Stimulated activated naive CD8-positive, alpha-beta T cell treated with anti-CD3 and anti-CD28 coated beads, Interleukin-15, Interleukin-2, amounts not matched to agents 100 U/mL and 50 U/mL, for 24 hours (primary cell): ENCODE measurements around the gene RNF208.

ENCODE experiments used
- ATAC-seq: fragments of 150-1000 bp; cut with Tn5 transposase; one replicate; pipeline ENCODE4 v1.10.0; 2021
- DNase-seq: peaks from one replicate; pipeline ENCODE4 v3.0.0; 2021

The RNF208 gene

DNA sequence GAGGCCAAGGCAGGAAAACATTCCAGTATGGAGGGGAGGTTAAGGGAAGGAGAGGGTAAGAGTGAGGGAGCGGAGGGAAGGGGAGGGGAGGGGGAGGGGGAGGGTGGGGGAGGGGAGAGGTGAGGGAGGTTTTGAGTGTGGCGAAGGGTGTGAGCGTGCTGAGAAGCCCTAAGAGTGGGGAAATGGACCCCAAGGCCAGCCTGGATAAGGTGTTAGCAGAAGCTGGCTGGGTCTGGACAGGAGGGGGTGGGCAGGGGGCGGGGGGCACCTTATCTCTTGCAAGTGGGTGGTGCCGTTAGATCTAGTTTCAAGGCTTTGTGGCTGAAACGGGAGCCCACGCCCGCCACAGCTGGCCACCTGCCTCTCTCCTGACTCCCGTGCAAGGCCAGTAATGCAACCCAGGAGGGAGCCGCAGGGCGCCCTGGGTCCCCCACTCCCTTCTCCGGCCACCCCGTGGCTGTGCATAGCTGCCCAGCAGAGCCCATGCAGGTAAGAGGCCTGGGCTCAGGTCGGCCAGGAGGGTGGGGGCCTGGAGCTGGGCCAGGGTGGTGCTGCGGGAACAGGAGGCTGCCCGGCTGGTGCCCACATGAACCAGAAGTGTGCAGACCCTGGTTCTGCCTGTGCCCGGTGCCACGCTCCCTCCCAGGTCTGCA lies 5.9 kb upstream of the RNF208 start:
- no peak for DNase-seq
- ATAC-seq = no peak

DNA sequence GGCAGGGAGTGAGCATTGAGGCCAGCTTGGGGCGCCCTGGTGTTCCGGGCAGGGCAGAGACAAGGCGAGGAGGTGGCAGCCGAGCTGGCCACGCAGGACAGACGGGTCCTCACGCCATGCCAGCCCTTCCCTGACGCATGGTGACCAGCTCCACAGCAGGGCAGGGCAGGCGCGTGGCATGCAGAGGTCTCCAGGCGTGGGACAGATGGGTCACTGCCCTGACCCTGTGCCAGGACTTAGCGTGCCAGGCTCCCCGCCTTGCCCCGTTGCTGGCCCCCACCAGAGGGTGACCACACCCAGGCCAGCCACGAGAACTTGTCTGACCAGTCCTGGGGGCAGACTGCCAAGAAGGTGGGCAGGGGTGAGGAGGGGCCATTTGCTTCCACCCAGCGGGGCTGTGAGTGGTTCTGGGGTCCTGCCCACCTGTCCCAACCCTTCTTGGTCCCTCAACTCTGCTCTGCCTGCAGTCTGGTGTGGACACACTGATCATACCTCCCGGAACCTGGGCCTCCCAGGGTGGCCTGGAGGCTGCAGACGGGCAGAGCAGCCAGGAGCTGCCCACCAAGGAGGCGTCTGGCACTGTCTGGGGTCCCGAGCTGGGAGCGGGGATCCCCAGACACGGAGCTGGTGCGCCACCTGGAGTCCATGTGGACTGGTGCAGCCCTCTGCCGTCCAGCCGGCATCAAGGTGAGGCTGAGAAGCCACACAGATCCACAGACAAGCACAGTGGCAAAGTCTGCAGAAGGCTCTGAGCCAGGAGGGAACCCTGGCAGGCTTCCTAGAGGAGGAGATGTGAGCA lies 5.2 kb upstream of the RNF208 start, which contains the start of gene RNF224:
RNF224 (plus strand) TSS at position 449 of the 799 bp plus-strand sequence. CDS start 834 bp downstream, outside the sequence.
- ATAC-seq (peak; percentile 55), DNase-seq (peak; percentile 89)

DNA sequence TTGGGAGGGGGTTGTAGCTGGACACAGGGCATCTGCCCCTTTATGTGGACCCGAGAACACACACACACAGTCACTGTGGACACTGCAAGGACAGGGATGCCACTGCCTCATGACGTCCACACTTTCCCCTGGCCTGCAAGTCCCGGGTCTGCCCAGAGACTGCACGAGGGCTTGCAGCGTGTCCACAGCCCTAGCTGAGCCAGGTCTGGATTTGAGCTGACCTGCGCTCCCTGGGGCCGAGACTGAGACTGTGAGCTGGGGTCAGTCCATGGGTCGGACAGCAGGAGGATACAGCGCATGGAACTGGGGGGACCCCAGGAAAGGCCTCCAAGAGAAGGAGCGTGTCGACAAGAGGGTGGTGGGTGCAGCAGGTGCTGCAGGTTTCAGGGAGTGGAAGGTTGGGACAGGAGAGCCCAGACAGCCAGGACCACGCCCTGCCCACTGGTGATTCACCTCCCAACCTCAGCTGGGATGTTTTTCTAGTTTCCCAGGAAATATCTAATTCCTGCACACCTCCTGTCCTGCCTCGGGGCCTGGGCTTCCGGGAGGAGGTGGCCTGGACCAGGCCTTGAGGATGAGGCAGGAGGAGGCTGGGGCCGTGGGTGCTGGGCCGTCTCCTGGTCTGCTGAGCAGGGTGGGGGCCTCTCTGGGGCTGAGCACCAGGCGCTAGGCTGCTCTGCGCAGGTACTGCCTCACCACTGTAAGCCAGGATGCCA lies 4.5 kb upstream of the RNF208 start:
- ATAC-seq (no peak), DNase-seq (no peak)

DNA sequence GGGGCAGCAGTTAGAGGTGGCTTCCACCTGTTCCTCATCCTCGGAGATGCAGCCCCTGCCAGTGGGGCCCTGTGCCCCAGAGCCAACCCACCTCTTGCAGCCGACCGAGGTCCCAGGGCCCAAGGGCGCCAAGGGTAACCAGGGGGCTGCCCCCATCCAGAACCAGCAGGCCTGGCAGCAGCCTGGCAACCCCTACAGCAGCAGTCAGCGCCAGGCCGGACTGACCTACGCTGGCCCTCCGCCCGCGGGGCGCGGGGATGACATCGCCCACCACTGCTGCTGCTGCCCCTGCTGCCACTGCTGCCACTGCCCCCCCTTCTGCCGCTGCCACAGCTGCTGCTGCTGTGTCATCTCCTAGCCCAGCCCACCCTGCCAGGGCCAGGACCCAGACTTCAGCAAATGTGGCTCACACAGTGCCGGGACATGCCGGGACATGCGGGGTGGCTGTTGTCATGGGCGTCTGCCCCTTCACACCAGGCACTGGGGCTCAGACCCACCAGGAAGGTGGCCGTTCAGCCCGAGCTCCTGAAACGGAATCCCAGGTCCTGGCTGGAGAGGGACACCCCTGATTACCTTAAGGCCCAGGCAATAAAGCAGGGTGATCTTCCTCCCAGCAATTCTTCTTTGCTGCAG lies 3.8 kb upstream of the RNF208 start:
- no peak for ATAC-seq

DNA sequence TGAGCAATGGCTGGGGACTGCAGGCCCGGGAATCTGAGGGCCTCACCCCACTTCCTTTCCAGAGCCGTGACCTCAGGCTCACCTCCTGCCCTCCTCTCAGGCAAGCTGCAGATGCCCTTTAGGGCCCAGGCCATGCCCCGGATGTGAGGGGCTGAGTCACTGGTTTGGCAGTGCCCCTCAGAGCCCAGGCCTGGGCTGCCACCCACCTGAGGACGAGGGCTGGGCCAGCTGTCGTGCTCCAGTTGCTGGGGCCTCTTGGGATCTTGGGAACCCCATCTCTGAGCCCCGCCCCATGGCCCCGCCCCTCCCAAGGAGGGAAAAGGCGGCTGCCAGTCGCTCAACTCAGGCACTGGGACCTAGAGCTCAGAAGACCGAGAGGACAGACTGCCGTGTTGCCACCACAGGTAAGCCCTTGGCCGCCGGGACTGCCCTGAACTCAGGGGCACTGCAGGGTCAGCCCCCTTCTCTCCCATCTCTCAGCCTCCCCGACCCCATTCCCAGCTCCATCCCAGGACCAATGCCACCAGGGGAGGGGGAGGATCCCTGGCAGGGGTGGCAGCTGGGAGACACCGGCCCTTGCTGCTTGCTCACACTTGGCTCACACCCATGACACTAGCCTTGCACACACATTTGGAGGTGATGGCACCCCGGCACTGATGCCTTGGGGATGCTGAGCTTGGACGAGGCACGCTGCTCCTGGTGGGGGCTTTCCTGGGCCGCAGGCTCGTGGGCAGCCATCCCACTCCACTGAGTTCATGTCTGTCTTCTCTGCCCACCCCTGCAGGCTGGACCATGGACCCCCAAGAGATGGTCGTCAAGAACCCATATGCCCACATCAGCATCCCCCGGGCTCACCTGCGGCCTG lies 3.0 kb upstream of the RNF208 start, which contains the start of gene CYSRT1:
CYSRT1 (plus strand) TSS at position 345 of the 865 bp plus-strand sequence; CDS start at position 793, 448 bp downstream.
- peak; percentile 55 for DNase-seq
- peak; percentile 8 for ATAC-seq

More for the DNA sequence above, 3.8 kb upstream of the RNF208 start:
- no peak for DNase-seq

DNA sequence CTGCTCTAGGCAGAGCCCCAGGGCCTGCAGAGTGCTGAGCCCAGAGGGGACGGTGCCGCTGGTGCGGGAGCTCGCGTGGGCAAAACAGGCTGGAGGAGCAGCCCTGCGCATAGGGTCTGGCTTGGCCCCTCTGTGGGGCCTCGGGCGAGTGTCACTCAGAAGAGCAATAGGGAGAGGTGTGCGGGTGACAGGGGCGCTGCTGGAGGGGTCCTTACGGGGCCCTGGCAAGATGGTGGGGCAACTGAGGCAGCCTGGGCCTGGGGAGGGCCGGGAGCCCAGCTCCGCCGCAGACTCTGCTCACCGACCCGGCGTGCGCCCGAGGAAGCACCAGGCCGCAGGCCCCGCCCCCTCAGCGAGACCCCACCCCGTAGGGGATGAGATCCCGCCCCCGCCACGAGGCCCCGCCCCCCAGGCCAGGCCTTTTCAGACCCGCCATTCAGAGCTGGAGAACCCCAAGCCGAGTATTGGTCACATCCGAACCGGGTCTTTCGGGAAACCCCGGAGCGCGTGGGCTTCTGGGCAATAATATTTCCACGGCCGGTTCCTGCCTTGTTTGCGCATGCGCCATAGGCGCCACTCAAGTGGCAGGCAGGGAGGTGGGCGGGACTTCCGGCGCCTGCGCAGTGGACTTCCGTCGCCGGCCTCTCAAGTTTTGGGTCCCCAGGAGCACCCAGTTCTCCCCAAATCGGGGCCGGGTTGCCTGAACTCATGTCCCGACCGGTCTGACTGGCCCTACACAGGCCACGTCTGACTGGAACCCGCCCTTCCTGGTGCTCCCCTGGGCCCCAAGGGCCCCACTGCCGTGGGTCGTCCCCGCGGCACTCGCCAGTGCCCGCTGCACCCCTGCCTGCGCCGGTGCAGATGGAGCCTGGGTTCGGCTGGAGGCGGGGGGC lies 1.3 kb upstream of the RNF208 start:
- ATAC-seq (peak; percentile 85), DNase-seq (peak; percentile 97)

DNA sequence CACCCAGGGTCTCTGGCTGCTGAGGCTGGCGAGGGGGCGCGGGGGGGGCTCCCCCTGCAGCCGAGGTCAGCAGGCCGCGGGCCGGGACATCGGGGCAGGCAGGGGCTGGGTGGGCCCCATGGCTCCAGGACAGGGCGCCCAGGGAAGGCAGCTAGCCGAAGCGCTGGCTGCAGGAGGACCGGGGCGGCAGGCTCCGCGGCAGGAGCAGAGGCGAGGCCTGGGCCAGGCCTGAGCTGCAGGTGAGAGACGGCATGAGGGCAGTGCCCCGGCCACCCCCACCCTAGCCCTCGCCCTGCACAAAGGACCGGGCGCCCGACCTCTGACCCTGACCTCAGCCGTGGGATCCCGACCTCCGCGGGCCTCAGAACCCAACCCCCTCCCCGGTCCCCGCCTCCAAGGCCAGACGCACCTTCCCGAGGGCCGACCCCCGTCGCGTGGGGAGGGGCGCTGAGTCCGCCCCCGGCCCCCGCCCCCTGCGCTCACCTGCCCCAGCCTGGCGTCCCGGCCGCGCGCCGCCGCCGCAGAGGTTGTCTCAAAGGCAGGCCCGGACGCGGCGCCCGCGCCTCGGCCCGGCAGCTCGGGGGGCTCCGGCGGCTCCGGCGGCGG lies 431 bp downstream of the RNF208 start:
- DNase-seq = no peak
- no peak for ATAC-seq

DNA sequence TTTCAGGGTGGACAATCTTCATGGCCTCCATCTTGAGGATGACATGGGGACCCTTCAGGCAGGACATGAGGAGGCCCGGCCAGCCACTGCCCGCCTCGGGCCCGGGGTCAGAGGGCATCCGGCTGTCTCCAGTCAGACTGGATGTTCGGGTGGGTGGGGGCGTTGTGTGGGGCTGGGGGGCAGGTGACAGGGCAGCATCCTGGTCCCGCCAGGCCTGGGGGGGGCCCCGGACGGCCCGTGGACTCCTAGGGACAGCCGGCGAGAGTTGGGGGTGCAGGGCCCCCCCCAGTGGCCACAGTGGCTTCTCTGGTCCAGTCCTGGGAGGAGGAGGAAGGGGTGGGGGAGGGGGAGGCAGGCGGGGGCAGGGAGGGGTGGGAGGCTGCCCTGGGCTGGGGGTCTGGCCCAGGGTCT lies 940 bp downstream of the RNF208 start:
- no peak for DNase-seq
- ATAC-seq = no peak

DNA sequence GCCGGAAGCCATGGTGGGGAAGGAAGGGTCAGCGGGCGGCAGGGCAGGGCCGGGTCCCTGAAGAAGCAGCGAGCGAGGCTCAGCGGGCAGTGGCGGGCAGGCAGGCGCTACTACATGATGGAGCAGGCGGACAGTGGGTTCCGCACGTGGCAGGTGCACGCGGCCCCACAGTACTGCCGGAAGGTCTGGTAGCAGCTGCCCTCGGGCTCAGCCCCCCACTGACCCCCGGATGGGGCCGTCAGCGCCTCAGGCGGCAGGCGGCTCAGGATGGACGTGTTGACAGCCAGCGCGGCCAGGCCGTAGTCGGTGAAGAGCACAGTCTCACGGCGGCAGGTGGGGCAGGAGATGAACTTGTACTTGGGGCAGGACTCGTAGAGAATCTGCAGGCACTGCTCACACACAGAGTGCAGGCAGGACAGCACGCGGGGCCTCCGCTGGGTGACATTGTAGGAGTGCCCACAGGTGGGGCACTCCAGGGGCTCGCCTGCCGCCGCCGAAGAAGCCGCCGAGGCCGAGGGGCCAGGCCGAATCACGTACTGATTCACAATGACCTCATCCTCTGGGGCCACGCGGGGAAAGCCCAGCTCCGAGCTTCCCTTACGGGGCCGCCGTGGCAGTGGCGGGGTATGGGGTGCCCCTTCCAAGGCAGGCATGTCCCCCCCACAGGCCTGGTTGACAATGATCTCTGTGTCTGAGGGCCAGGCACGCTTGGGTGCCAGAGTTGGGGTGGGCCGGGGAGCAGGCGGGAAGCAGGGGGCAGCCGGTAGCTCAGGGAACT lies 1.5 kb downstream of the RNF208 start:
- ATAC-seq = no peak

DNA sequence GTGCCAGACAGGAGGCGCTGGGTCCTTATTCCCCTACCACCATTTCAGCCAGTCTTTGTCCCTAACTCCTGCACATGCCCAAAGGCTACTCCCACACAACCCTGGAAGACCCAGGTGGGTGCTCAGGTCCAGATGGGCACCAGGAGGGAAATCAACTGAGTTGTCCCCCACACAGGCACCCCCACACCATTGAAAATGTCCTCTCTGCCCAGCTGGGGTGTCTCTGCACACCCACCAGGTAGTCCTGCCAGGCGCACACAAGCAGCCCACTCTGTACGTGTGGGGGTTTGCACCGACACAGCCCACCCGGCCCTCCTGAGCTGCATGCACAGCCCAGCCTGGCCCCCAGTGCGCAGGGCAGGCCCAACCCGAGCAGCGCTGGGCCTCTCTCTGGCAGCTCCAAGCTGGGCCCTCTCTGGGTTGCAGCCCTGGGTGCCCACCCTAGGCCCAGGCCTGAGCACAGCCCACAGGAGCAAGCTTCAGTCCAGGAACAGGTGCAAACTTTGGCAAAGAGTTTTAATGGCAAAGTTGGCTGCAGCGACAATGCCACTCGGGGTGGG lies 2.2 kb downstream of the RNF208 start:
- DNase-seq (no peak), ATAC-seq (no peak)

More for the DNA sequence above, 1.5 kb downstream of the RNF208 start:
- DNase-seq = no peak

DNA sequence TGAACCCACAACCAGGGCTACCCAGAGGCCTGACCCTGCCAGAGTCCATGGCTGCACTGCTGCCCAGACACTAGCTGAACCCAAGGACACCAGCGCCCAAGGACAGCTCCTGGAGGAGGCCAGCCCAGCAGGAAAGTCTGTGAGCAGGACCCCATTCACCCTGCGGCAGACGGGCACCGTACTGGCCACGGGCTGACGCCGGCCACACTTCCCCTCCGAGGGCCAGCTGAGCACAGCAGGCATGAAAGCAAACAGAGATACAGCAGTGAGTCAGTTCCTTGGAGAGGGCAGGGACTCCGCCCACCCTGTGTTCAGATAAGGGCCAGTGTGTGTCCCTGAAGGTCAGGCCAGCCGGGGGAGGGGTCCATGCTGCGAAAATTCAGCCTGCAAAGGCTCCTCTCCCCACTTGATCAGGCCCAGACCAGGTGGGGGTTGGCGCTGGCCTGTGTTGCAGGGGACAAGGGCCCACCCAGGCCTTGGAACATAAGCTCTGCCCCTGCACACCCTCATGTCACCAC lies 3.2 kb downstream of the RNF208 start:
- no peak for DNase-seq
- ATAC-seq = no peak

DNA sequence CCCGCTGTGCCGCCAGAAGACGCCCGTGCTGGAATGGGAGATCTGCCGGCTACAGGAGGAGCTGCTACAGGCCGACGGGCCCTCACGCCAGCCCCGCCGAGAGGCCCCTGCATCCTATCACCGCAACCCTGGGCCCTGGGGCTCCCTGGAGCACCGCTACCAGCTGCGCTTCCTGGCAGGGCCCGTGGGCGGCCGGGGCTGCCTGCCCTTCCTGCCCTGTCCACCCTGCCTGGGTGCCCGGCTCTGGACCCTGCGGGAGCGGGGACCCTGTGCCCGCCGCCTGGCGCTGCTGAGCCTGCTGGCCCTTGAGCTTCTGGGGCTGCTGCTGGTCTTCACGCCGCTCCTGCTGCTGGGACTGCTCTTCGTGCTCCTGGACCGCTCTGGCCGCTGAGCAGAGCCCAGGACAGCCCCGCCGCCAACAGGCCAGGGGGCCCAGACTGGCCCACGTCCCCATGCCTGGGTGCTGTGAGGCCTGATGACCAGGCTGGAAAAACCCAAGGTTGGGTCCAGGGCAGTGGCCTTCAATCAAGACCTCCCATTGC lies 3.8 kb downstream of the RNF208 start:
- ATAC-seq (no peak), DNase-seq (no peak)

DNA sequence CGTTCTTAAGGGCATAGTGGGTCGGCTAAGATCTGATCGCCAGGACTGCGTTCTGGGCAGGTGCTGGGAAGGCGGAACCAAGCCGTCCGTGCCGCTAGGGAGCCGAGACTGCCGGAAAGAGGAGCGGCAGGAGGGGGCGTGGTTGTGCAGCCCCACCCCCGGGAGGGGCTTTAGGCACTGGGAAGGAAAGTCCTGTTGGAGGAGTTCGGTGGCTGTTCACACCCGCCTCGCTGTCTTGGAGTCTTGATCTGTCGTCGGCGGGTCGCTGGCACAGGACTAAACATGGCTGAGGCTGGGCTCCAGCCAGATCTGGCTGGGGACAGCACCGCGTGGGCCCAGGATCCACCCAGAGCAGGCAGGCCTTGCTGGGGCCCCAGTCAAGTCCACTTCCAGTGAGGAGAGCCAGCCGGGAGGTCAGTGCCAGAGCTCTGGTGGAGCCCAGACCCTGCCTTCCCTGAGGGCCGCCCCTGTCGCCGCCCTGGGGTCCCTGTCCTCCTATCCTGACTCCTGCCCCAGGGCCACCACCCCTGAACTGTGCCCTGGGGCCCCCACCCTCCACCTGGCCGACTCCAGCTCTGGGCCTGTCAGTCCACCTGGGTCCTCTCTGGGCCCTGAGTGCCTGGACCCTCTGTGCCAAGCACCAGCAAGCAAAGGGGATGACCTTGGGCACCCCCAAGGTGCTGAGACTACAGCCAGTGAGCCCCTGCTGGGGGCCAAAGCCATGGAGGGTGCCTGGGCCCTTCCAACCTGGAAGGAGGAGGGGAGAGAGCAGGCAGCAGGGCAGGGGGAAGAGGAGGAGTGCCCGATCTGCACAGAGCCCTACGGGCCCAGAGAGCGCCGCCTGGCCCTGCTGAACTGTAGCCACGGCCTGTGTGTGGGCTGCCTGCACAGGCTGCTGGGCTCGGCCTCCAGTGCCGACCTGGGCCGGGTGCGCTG lies 4.5 kb downstream of the RNF208 start:
- ATAC-seq (no peak), DNase-seq (no peak)

DNA sequence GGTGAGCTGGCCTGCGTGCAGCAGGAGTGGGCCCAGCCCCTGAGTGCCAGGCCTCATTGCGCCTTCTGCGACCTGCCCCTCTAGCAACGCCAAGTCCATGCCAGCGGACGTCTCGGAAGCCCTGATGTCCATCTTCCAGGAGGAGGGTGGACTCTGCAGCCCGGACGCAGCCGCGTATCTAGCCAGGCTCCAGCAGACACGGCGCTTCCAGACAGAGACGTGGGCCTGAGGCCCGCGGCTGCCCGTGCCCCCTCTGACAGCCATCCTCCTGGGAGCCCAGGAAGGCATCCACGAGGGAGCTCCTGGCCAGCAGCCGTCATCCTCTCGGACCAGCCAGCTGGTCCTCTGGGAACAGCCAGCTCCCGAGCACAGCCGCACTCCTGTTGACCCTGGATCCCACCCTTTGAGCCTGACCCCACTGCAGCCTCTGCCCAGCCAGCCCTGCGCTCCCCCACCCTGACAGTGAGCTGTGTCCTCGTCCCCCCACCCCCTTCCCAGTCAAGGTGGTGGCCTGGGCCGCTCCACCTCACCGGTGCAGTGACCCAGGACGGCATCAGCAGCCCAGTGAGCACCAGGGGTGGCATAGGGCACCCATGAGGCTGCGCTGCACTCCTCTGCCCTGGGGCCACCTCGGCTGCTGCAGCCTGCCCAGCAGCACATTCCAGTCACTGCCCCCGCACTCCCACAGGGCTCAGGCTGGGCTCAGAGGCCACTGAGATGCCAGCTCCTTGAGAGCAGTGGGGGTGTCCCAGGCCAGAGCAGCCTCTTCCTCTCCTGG lies 5.7 kb downstream of the RNF208 start:
- DNase-seq (no peak), ATAC-seq (no peak)

DNA sequence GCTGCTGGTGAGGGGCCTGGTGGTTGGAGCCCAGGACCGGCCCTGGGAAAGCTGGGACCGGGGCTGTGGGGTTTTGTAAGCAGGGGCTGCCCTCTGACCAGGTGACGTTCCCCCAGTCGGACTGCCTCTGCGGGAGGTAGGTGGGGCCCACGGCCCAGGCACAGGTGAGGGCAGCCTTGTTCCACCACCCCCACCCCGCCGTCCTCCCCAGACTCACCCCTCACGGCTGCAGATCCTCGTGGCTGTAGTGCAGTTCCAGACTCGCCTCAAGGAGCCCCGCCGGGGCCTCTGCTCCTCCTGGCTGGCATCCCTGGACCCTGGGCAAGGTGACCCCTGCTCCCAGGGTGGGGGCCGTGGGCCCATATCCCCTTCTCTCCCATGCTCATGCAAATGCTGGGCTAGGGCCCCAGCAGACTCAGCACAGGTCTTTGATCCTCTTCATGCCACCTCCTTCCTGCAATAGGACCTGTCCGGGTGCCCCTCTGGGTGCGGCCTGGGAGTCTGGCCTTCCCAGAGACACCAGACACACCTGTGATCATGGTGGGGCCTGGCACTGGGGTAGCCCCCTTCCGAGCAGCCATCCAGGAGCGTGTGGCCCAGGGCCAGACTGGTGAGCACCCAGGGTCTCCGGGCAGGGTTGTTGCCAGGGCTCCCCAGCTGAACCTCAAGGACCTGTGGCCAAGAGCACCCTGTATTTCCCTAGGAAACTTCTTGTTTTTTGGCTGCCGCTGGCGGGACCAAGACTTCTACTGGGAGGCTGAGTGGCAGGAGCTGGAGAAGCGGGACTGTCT lies 6.6 kb downstream of the RNF208 start:
- no peak for ATAC-seq
- DNase-seq = no peak
